Glutamatergic neuron (in vitro differentiated cells): ENCODE results near the gene CNN3. TPM values are rescaled to one million over a fixed set of nuclear protein-coding genes. Genes with fewer than 3 reads are reported as not detected.

Experiments
- DNase-seq: peaks from one replicate; pipeline ENCODE4 v3.0.0; 2022
- H3K27ac Mint-ChIP-seq: one replicate; pipeline ENCODE4 v1.8.0; 2020; ENCODE audit warnings: mild to moderate bottlenecking, mixed read lengths, inconsistent platforms; ENCODE audit not compliant: unreplicated experiment
- H3K27me3 Mint-ChIP-seq: one replicate; pipeline ENCODE4 v1.8.0; 2020; ENCODE audit warnings: mild to moderate bottlenecking, moderate library complexity, mixed read lengths, inconsistent platforms; ENCODE audit not compliant: unreplicated experiment
- H3K36me3 Mint-ChIP-seq: one replicate; pipeline ENCODE4 v1.8.0; 2020; ENCODE audit warnings: mild to moderate bottlenecking, mixed read lengths, inconsistent platforms; ENCODE audit not compliant: unreplicated experiment
- H3K4me1 Mint-ChIP-seq: one replicate; pipeline ENCODE4 v1.8.0; 2020; ENCODE audit warnings: mild to moderate bottlenecking, low read depth, mixed read lengths, inconsistent platforms; ENCODE audit not compliant: unreplicated experiment
- H3K4me3 Mint-ChIP-seq: one replicate; pipeline ENCODE4 v1.8.0; 2020; ENCODE audit warnings: mild to moderate bottlenecking, mixed read lengths, inconsistent platforms; ENCODE audit not compliant: unreplicated experiment
- H3K9me3 Mint-ChIP-seq: one replicate; pipeline ENCODE4 v1.8.0; 2020; ENCODE audit warnings: mild to moderate bottlenecking, moderate library complexity, mixed read lengths, inconsistent platforms; ENCODE audit not compliant: unreplicated experiment
- CTCF ChIP-seq: fragments of 200-600 bp; sonication (generic); IDR thresholded peaks from one replicate; pipeline ENCODE4 v1.5.0; 2021; ENCODE audit not compliant: partially characterized antibody, unreplicated experiment
- total RNA-seq: library from RNA; stranded (reverse); fragmentation: NEBNext Ultra II Directional; extraction: Animal tissue kit (Norgen Biotek cat#: 25700); gene quantifications from one replicate; pipeline ENCODE4 v1.2.1, GENCODE V29; 2021; ENCODE audit not compliant: unreplicated experiment

CNN3 gene
- total RNA-seq, 1 donor from 2014 or later, result 383 TPM

- peaks cover 1% of the 10 kb centered on the region for H3K9me3 Mint-ChIP-seq
- peaks cover 21% of the 10 kb centered on the region for H3K4me1 Mint-ChIP-seq
- H3K4me3 Mint-ChIP-seq, result peak overlapping the region; percentile 22
- H3K27ac Mint-ChIP-seq, result peak overlapping the region; percentile 30
- DNase-seq, result no peak
- peaks cover 6% of the 10 kb centered on the region for H3K27me3 Mint-ChIP-seq
- TF ChIP-seq CTCF, result no peak
- no peaks in the 10 kb centered on the region for H3K36me3 Mint-ChIP-seq
Observed at GRCh38 chr1:94954263-94955220, 27.6 kb upstream of the CNN3 start.

- H3K4me1 Mint-ChIP-seq, result peaks cover 21% of the 10 kb centered on the region
- H3K27me3 Mint-ChIP-seq, result peaks cover 6% of the 10 kb centered on the region
- TF ChIP-seq CTCF, result no peak
- peaks cover 1% of the 10 kb centered on the region for H3K9me3 Mint-ChIP-seq
- H3K36me3 Mint-ChIP-seq, result no peaks in the 10 kb centered on the region
- no peak for DNase-seq
- peak overlapping the region; percentile 13 for H3K27ac Mint-ChIP-seq
- H3K4me3 Mint-ChIP-seq, result no peak overlapping the region
Observed at GRCh38 chr1:94953746-94954145, 26.8 kb upstream of the CNN3 start.

GRCh38 chr1:94953107-94953506 is 26.2 kb upstream of the CNN3 start:
- Mint-ChIP-seq H3K36me3 (no peaks in the 10 kb centered on the region), H3K9me3 (peaks cover 1% of the 10 kb centered on the region), H3K4me3 (no peak overlapping the region), H3K27me3 (peaks cover 6% of the 10 kb centered on the region), H3K27ac (no peak overlapping the region), H3K4me1 (peaks cover 21% of the 10 kb centered on the region)
- no peak for TF ChIP-seq CTCF
- DNase-seq, result no peak

- Mint-ChIP-seq H3K27ac (no peak overlapping the region), H3K36me3 (no peaks in the 10 kb centered on the region), H3K27me3 (peaks cover 6% of the 10 kb centered on the region), H3K4me1 (peaks cover 21% of the 10 kb centered on the region), H3K9me3 (peaks cover 1% of the 10 kb centered on the region), H3K4me3 (no peak overlapping the region)
- DNase-seq, result no peak
- no peak for TF ChIP-seq CTCF
Observed at GRCh38 chr1:94952539-94952938, 25.6 kb upstream of the CNN3 start.
